ENCODE results near the gene NTM.

Gene NTM

DNA sequence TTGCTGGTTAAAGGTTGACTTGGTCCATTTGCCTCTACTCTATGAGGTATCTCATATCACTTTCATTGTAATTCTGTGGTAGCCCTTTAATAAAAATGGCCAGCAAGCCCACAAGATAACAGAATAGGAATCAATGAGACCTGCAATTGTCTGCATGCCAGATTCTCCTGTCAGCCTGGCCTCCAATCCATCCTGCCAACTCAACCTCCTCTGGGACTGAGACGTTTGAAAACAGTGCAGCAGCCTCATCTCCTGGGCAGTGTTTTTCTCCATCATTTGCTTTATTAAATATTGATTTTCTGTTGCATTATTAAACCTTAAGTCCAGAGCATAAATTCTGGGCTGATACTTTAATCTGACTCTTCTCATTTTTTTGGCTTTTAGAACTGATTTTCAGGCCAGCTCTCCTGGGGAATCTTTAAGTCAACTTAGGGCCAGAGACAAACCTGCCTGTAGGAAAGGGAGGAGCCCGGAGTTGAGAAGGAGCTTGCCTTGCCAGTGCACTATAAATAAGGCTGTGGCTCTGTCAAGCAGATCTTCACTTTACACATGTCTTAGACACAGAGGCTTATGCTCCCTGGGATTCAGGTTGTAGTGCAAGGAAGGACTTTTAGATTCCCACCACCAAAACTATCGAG is 798.0 kb downstream of the NTM start:
- in situ Hi-C loops (cut with MboI; ENCODE audit: low sequenced_read_pairs): no loop called here

DNA sequence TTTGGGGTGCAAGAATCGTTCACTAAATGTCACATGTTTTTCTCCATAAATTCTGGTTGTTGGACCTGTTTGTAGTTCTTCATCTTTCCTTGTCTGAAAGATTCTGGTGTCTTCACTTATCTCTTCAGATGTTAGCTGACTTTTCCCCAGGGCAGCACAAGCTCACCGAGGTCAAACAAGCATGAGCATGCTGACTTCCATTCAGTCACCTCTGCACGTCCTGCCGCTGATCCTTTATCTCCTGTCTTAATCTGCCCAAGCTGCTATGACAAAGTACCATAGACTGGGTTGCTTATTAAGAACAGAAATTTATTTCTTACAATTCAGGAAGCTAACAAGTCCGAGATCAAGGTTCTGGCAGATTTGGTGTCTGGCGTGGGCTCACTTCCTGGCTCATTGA is 800.6 kb downstream of the NTM start:
- in situ Hi-C loops (cut with MboI; ENCODE audit: low sequenced_read_pairs): no loop called here

DNA sequence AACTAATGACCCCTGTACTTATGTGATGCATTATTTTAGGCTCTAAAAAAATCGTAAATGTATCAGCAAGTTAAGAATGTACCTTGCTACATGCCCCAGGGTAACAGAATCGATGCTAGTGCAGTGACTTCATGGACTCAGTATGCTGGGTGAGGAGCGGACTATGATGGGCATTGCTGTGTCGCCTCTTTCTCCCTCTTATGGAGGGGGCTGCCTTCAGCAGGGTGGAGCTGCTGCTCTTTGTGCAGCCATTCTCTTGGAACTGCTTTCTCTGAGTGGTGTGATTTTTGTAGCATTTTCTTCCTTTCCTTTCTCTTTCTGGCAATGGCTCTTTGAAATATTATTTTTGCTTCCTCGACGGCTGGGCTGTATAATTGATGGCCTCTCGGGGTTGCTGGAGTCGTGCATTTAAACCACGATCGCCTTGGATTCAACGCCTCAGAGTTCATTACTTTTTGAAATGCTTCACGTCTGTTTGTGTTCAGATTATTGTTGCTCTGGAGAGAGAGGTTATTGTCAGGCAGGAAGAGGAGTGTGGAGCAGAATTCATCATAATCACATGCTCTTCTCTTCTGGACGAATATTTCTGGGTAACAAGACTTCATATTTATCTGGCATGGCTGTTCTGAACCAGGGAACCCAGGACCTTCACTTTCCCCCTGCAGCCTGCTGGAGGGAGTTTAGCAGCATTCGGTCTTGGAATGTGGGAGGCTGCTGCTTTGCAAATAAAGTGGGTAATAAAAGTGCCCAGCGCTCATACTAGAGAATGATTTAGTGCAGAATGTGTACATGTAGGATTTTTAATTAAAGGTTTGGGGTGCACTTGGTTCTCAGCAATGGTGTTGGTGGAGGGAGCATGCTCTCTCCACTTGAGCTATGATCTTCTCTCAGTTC is 804.2 kb downstream of the NTM start:
- in situ Hi-C loops (cut with MboI; ENCODE audit: low sequenced_read_pairs): no loop called here

DNA sequence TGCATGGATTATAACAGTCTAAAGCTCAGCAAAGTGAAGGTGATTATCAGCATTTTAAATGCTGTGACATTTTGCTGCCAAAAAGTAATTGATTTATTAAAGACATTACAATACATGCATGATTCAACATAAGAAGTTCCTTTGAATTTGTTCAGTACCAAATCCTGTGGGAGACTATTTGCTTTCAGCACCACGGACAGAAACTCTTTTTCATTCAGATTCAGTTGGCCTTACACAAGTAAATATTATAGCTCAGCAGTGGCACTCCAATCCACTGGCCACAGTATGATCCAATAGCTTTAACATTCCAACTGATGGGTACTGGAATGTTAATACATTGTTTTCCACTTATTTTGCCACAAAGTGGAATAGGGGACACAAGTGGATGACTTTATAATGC is 806.7 kb downstream of the NTM start:
- in situ Hi-C loops (cut with MboI; ENCODE audit: low sequenced_read_pairs): no loop called here

DNA sequence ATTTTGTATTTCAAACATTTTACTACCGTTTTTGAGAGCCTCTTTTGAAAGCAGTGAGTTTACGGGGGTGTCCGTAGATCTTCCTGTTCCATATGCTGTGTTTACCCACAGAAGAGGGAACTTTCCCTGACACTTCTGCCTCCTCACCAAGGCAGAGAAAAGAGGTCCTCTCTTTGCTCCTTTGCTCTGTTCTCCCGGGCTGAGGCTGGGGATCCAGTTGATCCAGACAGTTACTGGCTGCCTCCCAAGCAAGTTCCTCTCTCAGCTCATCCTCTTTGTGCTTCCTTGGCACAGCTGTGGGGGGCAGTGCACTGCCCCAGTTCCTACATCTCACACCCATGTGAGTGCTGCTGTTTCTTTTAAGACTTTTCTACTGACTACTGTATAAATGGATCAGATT is 813.7 kb downstream of the NTM start:
- in situ Hi-C loops (cut with MboI; ENCODE audit: low sequenced_read_pairs): no loop called here

DNA sequence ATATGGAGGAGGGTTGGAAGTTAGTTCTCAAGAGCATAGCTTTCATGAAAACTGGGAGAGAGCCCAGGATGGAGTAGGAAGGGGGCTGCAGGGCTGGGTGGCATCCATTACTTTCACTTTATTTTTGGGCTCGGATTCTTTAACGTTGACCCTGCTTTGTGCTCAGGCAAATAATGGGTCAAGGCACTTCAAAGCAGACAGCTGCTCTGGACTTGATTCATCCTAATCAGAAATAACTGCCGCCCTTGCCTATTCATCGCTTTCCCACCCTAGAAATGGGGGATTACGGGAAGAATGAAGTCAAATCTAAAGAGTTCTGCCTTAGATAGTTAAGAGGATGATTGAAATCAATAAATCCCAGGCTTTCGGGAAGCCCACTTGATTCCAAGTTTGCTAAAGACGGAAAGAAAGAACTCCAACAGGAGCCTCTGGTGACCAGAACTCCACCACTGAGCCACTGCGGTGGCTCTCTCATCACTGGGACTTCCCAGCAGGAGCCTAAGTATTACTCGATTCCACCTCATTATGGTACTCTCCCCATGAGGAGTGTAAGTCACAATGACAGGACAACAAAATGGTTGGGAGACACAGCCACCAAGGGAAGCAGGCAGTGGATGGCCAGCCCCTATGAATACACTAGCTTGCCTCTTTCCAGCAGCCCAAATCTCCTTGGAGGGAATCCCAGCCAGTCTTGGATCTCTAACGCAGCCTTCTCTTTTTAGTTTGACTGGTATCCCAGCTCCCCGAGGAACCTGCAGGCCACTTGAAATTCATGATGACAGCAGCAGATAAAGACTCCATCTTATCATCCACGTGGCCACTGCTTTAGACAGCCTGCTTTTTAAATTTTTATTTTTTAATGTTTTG is 815.5 kb downstream of the NTM start:
- in situ Hi-C loops (cut with MboI; ENCODE audit: low sequenced_read_pairs): no loop called here

DNA sequence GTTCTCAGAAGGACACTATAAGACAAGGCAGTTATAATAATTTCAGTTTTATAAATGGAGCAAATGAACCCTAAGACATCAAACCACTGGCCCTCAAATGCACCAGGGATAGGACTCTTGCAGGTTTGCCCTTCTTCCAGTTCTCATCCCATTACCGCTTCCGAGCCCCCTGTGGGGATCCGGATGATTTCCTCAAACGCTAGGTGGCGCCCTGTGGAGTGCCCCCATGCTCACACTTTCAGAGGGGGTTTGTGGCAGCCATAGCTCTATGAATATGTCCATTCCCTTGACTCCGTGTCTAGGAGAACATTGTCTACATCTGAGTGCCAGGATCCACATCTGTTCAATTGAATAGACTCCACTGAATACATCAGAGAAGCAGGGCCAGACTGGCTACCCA is 816.3 kb downstream of the NTM start:
- in situ Hi-C loops (cut with MboI; ENCODE audit: low sequenced_read_pairs): no loop called here

DNA sequence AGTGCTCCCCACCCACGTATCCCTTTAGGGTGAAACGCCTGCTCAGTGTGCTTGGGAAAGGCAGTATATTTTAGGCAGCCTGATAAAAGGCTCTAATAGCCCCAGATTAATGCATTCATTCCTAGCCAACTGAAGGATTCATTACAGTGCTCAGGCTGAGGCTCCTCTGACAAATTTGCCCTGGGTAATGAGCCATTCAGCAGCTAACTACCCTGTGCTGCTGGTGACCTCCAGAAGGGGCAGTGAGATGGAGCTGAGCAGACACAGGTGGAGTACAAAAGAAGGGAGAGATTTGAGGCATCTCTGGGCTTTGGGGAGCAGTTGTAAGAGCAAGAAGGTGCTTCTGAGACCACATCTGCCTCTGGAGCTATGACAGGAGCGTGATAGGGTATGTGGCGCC is 817.0 kb downstream of the NTM start:
- in situ Hi-C loops (cut with MboI; ENCODE audit: low sequenced_read_pairs): no loop called here

DNA sequence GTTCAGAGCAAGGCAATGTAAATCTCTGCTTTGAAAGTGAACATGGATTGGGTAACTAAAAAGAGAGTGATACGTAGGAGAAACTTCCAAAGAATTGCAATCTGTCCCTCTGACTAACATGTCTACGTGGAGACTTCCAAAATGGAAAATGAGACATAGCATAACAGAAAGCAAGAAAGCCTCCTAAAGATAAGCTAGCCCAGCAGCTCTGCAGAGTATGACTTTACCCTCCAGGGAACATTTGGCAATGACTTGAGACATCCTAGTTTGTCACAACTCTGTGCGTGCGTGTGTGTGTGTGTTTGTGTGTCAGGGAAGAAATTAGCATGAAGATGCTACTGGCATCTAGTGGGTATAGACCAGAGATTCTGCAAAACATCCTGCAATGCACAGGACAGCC is 817.4 kb downstream of the NTM start:
- in situ Hi-C loops (cut with MboI; ENCODE audit: low sequenced_read_pairs): no loop called here

DNA sequence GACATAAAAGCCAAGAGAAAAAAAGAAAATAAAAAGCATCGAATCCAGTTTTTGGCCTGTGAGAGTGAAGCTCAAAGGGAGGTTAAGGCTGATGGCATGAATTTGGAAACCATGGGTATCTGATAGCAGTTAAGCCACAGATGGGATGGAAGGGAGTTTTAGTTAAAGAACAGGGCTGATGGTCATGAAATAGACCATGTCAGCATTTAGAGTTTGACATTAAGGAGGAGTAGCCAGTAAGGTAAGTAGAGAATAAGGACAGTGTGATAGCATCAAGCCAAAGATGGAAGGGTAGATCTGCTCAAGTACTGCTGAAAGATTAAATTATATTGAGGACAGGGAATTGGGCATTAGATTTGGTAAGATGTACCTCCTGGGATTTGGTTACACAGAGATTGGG is 826.5 kb downstream of the NTM start:
- in situ Hi-C loops (cut with MboI; ENCODE audit: low sequenced_read_pairs): no loop called here

DNA sequence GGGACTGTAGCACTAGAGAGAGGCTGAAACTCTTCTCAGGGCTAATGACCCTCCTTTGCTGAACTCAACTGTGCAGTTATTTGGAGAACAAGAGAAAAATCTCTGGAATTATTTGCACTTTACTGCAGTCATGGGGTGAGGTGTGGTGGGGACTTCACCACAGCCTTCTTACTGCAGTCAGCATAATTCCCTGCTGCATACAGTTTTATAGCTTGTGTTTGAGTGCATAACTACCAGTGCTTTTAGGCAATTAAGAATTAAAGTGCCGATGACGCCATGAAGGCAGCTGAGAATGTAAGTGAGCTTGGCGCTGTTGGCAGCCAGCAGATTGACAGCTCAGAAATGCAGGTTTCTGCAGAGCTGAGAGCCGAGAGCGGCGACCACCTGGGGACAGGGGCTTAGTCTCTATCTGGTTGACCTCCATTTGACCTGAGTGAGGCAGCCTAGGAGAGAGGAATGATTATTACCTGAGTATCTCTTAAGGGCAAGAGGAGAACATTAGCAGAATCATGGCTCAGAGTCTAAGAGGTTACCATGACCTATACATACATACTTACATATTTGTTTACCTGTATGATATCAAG is 830.0 kb downstream of the NTM start:
- in situ Hi-C loops (cut with MboI; ENCODE audit: low sequenced_read_pairs): no loop called here

DNA sequence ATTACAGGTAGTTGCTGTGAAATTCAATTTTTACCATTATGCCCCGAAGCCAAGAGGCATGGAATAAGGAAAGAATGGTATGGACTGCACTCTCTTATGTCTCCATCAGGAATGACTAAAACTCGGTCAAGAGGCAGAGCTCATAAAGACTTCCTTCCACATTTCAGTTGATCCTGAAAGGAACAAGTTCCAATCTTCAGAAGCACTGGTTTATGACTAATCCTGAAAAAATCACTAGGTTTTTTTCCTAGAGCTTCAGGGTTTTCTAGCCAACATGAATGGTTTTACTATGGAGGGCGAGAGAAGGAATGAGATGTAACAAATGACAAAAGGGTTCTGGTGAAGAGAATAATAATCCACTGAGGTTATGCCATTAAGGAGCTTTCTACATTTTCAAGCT is 832.2 kb downstream of the NTM start:
- in situ Hi-C loops (cut with MboI; ENCODE audit: low sequenced_read_pairs): no loop called here

DNA sequence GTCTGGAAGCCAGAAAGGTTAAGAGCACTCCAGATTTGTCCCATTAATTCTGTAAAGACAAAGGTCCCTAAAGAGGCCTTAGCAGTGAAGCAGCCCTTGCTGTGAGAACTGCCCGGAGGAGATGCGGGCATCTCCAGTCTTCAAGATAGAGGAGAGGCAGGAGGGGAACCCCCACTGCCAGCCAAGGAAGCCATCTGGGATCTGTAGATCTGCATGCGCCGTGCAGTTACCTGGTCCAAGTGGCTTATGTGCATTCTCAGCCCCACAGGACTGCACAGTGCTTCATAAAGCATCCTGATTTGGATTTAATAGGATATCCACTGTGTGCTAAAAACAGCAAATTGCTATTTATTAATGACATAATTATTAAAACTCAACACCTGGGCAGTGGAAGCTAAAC is 834.6 kb downstream of the NTM start:
- in situ Hi-C loops (cut with MboI; ENCODE audit: low sequenced_read_pairs): no loop called here

DNA sequence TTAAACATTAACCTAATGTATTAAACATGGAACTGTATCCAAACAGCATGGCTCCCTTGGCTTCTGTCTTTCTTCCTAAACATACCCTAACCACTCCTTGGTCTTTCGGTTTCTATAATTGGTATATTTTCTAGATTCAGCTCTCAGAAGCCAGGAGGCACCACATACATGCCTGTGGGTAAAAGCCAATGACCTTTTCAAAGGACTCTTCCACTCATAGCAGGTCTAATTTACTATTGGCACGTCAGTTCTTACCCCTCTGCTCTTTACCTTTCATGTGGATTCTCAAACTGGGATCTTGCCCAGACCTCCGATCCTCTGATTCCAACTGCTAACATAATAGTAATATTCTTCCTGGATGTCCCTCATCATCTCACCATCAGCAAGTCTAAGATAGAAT is 835.1 kb downstream of the NTM start:
- in situ Hi-C loops (cut with MboI; ENCODE audit: low sequenced_read_pairs): no loop called here

DNA sequence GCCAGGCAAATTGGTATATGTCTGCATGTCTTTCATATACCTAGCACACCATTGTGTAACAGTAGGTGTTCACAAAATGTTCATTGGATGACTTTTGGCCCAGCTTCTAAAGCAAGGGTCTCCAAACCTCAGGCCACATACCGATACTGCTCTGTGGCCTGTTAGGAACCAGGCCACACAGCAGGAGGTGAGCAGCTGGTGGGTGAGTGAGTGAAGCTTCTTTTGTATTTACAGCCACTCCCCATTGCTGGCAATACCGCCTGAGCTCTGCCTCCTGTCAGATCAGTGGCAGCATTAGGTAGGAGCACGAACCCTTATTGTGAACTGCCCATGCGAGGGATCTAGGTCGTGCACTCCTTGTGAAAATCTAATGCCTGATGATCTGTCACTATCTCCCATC is 836.6 kb downstream of the NTM start:
- in situ Hi-C loops (cut with MboI; ENCODE audit: low sequenced_read_pairs): no loop called here

DNA sequence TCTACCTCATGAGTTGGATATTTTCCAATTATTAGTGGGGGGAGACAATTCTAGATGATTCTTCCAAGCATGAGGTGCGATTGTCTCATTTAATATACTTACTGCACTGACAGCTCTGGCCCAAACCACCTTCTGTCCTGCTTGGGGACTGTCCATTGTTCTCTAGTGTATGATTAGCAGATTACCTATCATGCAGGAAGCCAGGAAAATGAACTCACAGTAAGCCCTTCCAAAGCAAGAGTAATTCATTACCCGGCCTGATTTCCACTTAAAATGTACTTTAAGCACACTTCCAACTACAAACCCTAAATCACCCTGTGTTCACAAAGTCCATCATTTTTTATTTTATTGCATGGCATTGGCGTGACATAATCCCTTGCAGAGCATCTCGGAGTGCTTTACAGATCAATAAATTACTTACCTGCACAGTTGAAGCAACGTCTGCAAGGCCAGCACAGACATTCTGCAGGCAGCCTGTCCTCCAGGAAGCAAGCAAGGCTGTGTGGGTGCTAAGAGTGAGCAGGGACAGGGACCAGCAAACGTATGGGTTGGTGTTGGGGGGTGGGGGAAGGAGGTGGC is 838.2 kb downstream of the NTM start:
- in situ Hi-C loops (cut with MboI; ENCODE audit: low sequenced_read_pairs): no loop called here

DNA sequence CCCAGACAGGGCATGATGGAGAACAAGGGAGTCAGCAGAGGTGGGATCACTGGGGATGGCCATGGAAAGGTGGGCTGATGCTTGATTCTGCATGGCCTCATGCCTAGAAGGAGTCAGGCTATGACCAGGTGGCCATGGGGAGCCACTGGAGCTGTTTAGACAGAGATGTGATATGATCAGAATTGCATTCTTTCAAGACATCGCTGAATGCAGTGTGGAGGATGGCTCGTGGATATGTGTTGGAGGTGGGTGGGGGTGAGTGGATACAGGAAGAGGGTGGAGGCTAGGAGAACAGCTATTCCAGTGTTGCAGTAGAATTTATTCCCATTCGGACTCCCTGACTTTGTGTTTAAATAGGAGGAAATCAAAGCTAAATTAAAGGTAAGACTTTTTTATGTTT is 841.1 kb downstream of the NTM start:
- in situ Hi-C loops (cut with MboI; ENCODE audit: low sequenced_read_pairs): no loop called here

DNA sequence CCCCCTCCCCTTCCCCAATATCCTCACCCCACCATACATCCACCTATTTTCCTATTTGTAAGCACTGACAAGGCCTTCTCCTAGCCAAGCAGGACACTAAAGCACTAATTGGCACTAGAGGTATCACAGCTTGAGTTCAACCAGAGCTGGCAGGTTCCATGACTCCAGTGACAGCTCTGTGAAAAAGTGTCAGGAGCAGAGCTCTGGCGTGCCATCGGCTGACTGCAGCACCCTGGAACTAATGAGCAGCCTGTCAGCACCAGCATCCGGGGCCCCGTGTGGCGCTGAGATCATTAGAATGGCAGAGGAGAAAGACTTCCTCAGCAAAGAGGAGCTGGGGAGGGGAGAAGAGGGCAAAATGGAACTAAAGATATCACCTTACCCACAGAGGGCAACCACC is 847.4 kb downstream of the NTM start:
- in situ Hi-C loops (cut with MboI; ENCODE audit: low sequenced_read_pairs): no loop called here

DNA sequence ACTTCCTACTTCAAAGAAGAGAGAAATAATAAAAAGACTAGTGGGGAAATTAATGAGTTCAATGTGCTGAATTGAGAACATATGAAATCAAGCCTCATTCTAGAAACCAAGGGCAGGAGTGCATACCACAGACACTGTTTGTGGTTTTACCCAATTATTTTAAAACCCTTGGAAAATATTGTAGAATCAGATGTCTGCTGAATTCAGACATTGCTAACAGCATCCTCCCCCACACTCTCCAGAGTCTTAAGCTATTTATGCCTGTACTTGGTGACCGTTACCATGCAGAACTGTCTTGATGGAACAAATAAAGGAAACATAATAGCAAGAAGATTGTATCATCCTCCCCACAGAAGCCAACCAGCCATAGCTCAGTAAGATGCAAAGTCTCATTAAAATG is 850.1 kb downstream of the NTM start:
- in situ Hi-C loops (cut with MboI; ENCODE audit: low sequenced_read_pairs): no loop called here

DNA sequence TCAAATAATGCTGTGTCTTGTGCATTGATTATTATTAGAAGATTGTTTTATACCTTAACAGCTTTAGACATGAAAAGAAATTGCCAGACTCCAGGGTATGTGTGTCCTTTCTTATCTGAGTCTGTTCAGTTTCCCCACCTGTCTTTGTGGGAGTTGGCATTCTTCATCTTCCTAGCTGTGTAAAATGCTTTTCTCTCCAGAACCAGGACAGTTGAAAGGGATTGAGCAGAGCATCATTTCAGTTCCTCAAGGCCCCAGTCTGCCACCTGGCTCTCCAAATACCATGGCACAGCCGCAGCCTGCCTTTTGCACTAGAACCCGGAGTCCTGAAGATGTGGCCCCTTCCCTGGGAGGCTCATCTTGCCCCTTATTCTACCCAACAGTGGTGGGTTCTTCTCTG is 851.9 kb downstream of the NTM start:
- in situ Hi-C loops (cut with MboI; ENCODE audit: low sequenced_read_pairs): no loop called here

DNA sequence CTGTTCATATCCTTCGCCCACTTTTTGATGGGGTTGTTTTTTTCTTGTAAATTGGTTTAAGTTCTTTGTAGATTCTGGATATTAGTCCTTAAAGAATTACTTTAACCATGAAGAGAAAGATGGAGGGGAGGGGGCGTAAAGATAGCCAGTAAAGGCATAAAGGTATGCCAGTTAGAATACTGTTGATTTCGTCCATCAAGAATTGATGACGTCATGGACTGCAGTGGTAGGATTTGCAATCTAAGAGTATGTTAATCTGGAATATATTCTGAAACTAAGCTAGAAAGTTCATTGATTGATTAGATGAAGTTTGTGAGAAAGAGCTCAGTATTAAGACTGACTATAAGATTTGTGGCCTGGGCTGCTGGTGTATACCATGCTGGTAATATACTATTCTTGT is 856.1 kb downstream of the NTM start:
- in situ Hi-C loops (cut with MboI; ENCODE audit: low sequenced_read_pairs): no loop called here
